Eye (tissue), 1 donor: Measurements from ENCODE around the gene NELFA.
A peak's percentile ranks its signal among the peaks of the same experiment; 100 is the strongest.

Experiments used
- DNase-seq: peaks from one replicate; pipeline ENCODE4 v3.0.0-alpha.2; 2015

Gene NELFA

GRCh38 chr4:1981251-1982058, 27.3 kb downstream of the NELFA start:
- DNase-seq: no peak

DNA sequence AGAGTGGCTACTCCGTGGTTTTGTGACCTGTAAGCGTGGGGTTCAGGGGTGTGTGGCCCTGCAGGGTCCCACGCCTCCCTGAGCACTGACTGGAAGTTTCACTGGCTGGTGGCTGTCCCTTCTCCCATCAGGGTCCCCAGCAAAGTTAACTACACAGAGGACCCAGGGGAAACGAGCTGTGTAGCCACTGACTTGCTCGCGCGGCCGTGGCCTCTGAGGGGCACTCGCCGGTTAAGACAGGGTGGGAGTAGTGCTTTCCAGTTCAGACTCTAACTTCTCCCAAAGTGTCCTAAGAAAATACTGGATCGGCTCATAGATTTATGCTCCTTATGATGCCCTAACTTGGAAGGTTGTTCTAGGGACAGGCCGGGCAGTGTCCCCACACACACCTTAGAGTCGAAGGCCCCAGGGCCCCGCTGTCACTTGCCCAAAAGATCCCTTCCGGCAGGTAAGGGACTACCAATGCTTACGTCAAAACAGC, 28.2 kb downstream of the NELFA start:
- DNase-seq: no peak

DNA sequence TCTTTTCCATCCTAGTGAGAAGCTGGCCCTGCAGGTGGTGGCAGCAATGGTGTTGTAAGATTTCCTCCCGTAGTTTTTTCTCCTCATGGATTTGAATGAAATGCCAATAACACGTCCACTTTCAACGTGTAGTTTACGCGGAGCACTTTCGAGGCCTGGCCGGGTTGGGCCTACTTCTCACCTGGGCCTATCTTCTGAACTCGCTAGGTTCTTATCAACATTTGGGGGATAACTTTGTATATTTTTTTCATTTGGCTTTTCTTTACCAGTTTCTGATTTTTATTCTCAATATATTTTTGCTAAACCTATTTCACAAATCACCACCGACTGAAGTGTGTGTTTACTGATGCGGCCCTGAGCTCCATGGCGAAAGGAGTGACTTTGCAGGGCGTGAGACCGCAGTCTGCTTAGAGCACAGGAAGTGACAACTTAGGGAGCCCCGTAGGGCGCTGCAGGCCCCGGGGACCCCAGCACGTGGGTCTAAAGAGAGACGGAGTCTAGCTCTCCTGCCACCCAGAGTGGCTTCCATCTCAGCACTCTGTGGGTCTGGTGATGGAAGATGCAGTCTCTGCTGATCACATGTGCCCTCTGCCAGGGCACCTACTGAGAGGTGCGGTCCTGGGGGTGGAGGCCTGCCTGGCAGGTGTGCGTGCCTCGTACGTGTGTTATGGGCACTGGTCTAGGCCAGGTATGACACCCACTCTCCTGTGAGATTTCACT, 29.1 kb downstream of the NELFA start:
- DNase-seq: no peak

GRCh38 chr4:1978741-1979476, 29.9 kb downstream of the NELFA start:
- DNase-seq: peak; percentile 35

DNA sequence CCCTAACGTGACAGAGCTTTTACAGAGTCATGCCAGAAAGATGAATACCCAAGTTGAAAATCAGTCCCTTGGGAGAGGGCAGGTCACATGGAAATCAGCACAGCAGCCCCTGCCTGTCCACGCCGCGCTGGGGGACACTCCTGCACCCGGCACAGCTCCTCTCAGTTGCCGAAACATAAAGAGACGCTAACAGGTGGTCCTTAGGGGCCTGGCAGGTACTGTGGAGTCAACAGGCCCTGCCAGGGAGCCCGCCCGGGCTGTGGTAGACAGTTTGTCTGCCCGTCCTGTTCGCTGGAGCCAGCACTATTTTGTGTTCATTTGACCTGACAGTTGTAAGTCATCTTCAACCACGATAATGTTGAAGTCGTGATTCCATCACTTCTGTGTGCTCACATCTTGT, 30.5 kb downstream of the NELFA start:
- no peak for DNase-seq

GRCh38 chr4:1976416-1977352, 32.1 kb downstream of the NELFA start:
- no peak for DNase-seq

- DNase-seq: no peak
Observed at GRCh38 chr4:1975880-1976279, 32.9 kb downstream of the NELFA start.

- no peak for DNase-seq
Observed at GRCh38 chr4:1975391-1975801, 33.4 kb downstream of the NELFA start.

- no peak for DNase-seq
Observed at GRCh38 chr4:1974840-1975239, 33.9 kb downstream of the NELFA start.

DNA sequence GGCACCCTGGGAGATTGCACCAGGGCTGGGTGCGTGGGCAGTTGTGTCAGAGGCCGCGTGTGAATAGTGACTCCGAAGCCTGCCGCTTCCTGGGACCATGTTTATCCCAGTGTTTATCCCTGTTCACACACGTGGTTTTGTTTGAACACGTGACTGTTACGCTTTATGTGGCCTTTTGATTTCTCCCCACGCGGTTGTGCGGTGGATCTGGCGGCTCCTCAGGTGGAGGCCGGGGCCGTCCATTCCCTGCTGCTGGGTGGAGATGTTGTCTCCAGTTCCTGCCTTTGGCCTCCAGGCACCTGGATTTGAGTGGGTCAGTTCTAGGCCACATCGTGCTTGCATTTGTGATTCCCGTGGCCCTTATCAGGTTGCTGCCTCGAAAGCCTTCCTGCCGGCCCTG, 35.1 kb downstream of the NELFA start:
- no peak for DNase-seq

DNA sequence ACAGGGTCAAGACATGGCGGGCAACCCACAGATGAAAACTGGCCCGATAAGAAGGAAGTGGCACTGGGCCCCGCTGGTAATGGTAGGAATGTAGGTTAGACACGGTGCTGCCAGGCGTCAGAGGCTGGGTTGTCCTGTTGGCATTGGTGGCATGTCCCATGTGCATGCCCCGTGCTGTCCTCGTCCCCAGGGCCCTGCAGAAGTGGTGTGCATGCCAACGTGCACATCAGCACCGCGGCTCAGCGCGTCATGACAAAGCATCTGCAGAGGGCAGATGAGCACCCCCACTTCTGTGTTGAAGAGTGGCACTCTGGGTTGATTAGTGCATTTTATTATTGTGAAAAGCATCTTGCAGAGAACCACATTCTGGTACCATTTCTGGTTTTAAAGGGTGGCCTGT, 35.6 kb downstream of the NELFA start:
- no peak for DNase-seq

DNA sequence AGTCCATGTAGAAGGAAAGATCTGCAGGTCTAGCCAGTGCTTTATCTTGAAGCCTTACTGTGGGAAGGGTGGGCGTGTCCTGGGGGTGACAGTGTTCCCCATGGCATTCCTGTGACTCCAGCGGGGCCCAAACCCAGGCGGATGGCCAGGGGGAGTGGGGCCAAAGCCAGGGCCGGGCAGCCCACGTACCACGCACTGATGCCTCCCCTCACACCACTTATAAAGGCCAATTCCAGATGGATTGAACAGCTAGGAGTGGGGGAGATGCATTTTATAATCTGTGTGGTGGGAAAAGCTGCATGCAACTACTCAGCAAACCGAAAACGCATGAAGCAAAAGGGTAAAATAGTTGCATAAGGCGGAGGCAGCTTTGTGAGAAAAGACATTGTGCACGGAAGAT, 36.4 kb downstream of the NELFA start:
- DNase-seq: no peak

DNA sequence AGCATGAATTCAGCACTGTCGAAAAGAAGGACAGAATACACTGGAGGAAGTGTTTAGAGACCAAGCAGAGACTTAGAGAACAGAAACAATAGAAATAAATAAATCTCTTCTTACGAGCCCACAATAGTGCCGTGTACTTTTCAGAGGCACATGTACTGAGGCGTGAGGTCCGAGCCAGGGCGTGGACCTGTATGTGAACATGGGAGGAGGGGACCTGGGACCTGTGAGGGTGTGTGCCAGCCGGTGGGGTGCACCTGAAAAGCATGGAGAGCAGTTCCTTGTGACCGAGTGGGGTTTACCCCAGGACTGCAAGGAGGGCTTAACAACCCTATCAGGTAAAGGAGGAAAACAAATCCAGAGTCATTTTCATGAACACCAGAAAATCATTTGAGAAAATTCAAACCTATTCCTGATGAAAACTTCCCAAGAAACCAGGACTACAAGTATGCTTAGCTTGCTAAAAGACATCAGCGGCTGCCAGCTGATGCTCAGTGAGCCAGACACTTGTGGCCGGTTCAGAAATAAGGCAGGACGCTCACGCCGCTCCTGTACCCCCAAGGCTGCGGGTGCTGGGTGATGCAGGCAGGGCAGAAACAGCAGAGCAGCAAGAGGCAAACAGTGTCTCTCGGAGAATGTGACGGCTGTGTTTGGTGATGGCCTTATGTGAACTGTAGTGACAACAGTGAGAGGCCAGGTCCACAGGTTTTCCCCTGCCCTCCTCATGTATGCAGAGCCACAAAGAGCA, 37.1 kb downstream of the NELFA start:
- DNase-seq: no peak

GRCh38 chr4:1970926-1971325, 37.8 kb downstream of the NELFA start:
- DNase-seq: no peak

DNA sequence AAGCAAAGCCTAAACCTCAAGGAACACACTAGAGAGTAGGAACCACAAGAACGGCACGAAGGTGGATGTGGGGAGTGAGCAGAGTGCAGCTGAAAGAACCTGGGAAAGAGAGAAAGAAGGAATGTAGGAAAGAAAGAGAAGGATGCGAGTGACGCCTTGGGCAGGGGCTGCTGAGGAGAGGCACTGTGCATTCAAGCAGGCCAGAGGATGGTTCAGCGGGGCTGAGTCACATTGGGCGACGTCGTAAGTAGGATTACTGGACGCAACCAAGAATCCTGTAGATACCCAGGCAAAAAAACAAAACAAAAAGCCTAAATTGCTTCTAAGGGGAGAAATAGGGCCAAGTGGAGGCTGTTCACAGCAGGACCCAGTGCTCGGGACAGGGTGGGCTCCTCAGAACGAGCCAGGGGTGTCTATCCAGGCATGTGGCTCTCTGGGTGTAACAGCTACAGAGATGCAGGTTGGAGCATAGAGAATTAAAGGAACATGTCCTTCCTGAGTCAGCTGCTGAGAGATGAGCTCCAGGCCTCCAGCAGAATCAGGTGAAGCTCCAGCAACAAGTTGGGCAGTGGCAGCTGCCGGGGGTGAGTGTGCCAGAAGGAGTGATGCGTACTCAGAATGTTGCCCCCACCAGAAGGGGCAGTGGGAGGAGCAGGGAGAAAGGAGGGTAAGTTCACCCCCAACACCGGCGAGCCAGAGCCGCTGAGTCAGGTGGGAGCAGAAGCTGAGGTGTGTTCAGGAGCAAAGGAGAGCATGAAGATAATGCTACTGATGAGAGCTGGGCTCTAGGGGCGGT, 38.6 kb downstream of the NELFA start:
- no peak for DNase-seq

- DNase-seq: no peak
Observed at GRCh38 chr4:1968686-1969295, 40.0 kb downstream of the NELFA start.

DNA sequence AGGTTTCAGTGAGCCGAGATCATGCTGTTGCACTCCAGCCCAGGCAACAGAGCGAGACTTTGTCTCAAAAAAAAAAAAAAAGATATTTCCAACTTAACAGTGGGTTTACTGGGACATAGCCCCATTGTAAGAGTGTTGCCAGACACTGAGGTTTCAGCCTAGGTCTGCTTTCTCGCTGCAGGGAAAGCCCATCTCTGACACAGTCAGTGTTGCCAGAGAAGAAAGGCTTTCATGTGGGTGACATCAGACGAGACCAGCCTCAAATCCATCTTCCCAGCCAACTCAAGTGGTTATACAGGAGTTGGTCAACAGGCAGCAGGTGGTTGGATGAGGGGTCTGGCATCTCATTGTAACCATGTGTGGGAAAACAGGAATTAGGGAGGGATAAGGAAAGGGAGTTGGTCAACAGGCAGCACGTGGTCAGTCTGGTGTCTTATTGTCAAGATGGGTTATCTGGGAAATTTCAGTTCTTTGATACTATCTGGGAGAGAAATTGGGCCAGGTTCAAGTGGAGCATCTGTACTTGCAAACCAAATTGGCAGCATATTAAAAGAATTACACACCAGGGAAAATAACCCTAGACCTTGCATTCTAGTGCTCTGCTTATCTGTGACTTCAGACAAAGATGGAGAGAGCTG, 41.1 kb downstream of the NELFA start:
- DNase-seq: no peak

- DNase-seq: no peak
Observed at GRCh38 chr4:1964971-1965370, 43.8 kb downstream of the NELFA start.

GRCh38 chr4:1964443-1964842, 44.3 kb downstream of the NELFA start:
- DNase-seq: no peak

DNA sequence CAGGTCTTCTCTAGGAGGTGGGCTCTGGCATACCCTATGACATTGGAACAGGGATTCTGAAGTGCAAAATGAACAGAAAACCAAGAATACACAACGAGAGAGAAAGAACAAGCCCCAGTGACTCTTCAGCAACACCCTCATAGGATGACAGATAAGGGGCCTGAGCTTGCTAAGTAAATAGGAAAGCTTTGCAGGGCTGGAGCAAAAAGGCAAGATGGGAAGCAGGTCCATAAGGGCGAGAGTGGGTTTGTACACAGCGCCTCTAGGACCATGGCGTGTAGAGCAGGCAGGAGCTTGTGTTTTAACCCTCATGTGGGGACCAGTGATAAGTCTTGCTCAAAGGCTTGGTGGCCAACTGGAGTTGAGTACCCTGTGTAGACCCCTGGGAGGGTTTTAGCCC, 45.8 kb downstream of the NELFA start:
- DNase-seq: no peak
